Panc1 (cell line): Measurements from ENCODE around the gene GNAI2. TPM values are rescaled to one million over a fixed set of nuclear protein-coding genes. Genes with fewer than 3 reads are reported as not detected.

Source experiments
- ATAC-seq: fragments of 200-7000 bp; cut with Tn5 transposase; 2 replicates; pipeline ENCODE4 v1.9.1; 2020; ENCODE audit warnings: mild to moderate bottlenecking, moderate library complexity
- BruUV-seq: library from RNA; stranded (reverse); fragments of 400-500 nt; replicated peaks from 2 replicates; lab custom pipeline; 2021; lab: Mats Ljungman, UMichigan
- CTCF ChIA-PET: fragments of 300-600 bp; sonication (Branson Sonifier 250); formaldehyde crosslinking; loops from one replicate; lab custom pipeline; 2022; ENCODE audit warnings: antibody characterized with exemption; lab: Charles Lee
- POLR2A ChIA-PET: fragments of 300-600 bp; sonication (Branson Sonifier 250); formaldehyde crosslinking; loops from one replicate; lab custom pipeline; 2022; ENCODE audit warnings: antibody characterized with exemption; lab: Charles Lee
- DNase-seq: peaks from one replicate; pipeline ENCODE4 v3.0.0-alpha.2; 2010; ENCODE audit warnings: low read depth, low spot score
- H3K27ac ChIP-seq: 2 replicates; pipeline ENCODE4 v1.5.1; 2011; ENCODE audit warnings: mild to moderate bottlenecking, low read length, inconsistent platforms
- H3K27me3 ChIP-seq: fragments of 200-500 bp; sonication (Bioruptor generic); 2 replicates; pipeline ENCODE4 v1.6.0; 2014; ENCODE audit warnings: low read length, inconsistent platforms; ENCODE audit not compliant: control insufficient read depth, insufficient read depth
- H3K36me3 ChIP-seq: fragments of 200-500 bp; sonication (Bioruptor generic); 2 replicates; pipeline ENCODE4 v1.5.1; 2014; ENCODE audit warnings: inconsistent platforms, mild to moderate bottlenecking, low read length, moderate library complexity; ENCODE audit not compliant: control insufficient read depth, insufficient read depth
- H3K4me1 ChIP-seq: 2 replicates; pipeline ENCODE4 v1.5.1; 2011; ENCODE audit warnings: inconsistent platforms, mild to moderate bottlenecking, low read length, moderate library complexity; ENCODE audit not compliant: control insufficient read depth, insufficient read depth
- H3K4me3 ChIP-seq, 2 experiments: 2 replicates each; pipeline ENCODE4 v1.5.1; 2011 to 2012; ENCODE audit warnings: low read depth in 2 of 2, low read length in 2 of 2, mild to moderate bottlenecking in 2 of 2, inconsistent platforms in 1 of 2, moderate library complexity in 1 of 2
- H3K9me3 ChIP-seq: fragments of 200-500 bp; sonication (Bioruptor generic); 2 replicates; pipeline ENCODE4 v1.5.1; 2014; ENCODE audit warnings: low read depth, mild to moderate bottlenecking, inconsistent platforms, low read length, moderate library complexity; ENCODE audit not compliant: control insufficient read depth, insufficient read depth
- POLR2AphosphoS5 ChIP-seq: IDR thresholded peaks from 2 replicates; pipeline ENCODE4 v1.6.1; 2012; ENCODE audit warnings: mild to moderate bottlenecking, low read depth, low read length, moderate library complexity
- SIN3A ChIP-seq: IDR thresholded peaks from 2 replicates; pipeline ENCODE4 v1.6.1; 2012; ENCODE audit warnings: low read depth, mild to moderate bottlenecking, low read length, moderate library complexity, borderline replicate concordance; ENCODE audit not compliant: insufficient read depth
- TCF7L2 ChIP-seq: IDR thresholded peaks from 2 replicates; pipeline ENCODE4 v1.6.1; 2011; ENCODE audit warnings: mild to moderate bottlenecking, low read depth, low read length, inconsistent platforms
- in situ Hi-C: cut with HindIII; loops from 2 replicates; pipeline ENCODE4 v1.10.0; 2016; ENCODE audit warnings: low sequenced_read_pairs, low pct_unique_long_range_greater_than_20kb
- intact Hi-C: fragments of 100-400 bp; cut with micrococcal nuclease; formaldehyde crosslinking; loops from one replicate; pipeline ENCODE4 v1.10.0; 2022; ENCODE audit not compliant: unreplicated experiment
- total RNA-seq: library from RNA; stranded (reverse); gene quantifications from one replicate; pipeline ENCODE4 v1.2.1, GENCODE V29; 2021; ENCODE audit not compliant: unreplicated experiment
- TF ChIP-seq, protein P1 (sequence below): fragments of 450-650 bp; IDR thresholded peaks from 2 replicates; pipeline ENCODE4 v1.5.1; 2017; ENCODE audit warnings: mild to moderate bottlenecking
- TF ChIP-seq, protein P2 (sequence below), 2 experiments: IDR thresholded peaks; 2 replicates each; pipeline ENCODE4 v1.6.1; 2011 to 2012; ENCODE audit warnings: low read depth in 2 of 2, control low read depth in 1 of 2, low read length in 1 of 2, mild to moderate bottlenecking in 1 of 2, moderate library complexity in 1 of 2; ENCODE audit not compliant: insufficient read depth in 1 of 2

GNAI2 gene
- total RNA-seq, 1 experiment from 2014 or later, result 170 TPM

DNA sequence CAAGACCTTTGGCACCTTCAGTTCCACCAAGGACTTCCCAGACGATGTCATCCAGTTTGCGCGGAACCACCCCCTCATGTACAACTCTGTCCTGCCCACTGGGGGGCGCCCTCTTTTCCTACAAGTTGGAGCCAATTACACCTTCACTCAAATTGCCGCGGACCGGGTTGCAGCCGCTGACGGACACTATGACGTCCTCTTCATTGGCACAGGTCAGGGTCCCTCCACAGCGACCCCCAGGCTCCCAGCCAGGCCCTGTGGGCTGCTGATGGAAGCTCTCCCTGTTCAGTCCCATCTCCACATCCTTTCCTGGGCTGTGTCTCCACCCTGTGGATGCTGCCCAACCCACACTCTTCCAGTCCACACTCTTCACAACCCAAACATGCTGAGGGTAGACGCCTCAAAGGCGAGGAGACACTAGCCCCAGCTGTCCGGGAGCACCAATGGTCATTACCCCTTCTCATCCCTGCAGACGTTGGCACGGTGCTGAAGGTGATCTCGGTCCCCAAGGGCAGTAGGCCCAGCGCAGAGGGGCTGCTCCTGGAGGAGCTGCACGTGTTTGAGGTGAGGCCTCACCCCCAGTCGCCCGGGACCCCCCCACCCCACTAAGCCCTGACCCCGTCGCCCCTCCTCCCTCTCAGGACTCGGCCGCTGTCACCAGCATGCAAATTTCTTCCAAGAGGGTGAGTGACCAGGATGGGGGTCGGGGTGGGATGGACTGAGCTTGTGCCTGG is 38.5 kb downstream of the GNAI2 start:
- H3K9me3 ChIP-seq, result no peaks in the 10 kb centered on the region
- TF ChIP-seq, protein P1, sequence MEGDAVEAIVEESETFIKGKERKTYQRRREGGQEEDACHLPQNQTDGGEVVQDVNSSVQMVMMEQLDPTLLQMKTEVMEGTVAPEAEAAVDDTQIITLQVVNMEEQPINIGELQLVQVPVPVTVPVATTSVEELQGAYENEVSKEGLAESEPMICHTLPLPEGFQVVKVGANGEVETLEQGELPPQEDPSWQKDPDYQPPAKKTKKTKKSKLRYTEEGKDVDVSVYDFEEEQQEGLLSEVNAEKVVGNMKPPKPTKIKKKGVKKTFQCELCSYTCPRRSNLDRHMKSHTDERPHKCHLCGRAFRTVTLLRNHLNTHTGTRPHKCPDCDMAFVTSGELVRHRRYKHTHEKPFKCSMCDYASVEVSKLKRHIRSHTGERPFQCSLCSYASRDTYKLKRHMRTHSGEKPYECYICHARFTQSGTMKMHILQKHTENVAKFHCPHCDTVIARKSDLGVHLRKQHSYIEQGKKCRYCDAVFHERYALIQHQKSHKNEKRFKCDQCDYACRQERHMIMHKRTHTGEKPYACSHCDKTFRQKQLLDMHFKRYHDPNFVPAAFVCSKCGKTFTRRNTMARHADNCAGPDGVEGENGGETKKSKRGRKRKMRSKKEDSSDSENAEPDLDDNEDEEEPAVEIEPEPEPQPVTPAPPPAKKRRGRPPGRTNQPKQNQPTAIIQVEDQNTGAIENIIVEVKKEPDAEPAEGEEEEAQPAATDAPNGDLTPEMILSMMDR, result peak; percentile 91
- no peak for TF ChIP-seq SIN3A
- ChIA-PET CTCF (interaction anchor here (0.6 to 1.4 kb wide), 4 partner anchors 34 to 138 kb away, joined by 3 to 6 read pairs (median 4); no protein-coding TSS in a partner anchor), POLR2A (no interaction called here)
- no peaks in the 10 kb centered on the region for H3K36me3 ChIP-seq
- ATAC-seq (peak; percentile 75), DNase-seq (peak; percentile 36)
- in situ Hi-C loops, result no loop called here
- BruUV-seq, result no TSS peak
- intact Hi-C loops, result no loop called here
- peaks cover 7% of the 10 kb centered on the region; the same call in 1 of the 2 replicates for H3K4me1 ChIP-seq
- H3K4me3 ChIP-seq, result no peak overlapping the region
- no peaks in the 10 kb centered on the region for H3K27me3 ChIP-seq
- H3K27ac ChIP-seq, result no peak overlapping the region

DNA sequence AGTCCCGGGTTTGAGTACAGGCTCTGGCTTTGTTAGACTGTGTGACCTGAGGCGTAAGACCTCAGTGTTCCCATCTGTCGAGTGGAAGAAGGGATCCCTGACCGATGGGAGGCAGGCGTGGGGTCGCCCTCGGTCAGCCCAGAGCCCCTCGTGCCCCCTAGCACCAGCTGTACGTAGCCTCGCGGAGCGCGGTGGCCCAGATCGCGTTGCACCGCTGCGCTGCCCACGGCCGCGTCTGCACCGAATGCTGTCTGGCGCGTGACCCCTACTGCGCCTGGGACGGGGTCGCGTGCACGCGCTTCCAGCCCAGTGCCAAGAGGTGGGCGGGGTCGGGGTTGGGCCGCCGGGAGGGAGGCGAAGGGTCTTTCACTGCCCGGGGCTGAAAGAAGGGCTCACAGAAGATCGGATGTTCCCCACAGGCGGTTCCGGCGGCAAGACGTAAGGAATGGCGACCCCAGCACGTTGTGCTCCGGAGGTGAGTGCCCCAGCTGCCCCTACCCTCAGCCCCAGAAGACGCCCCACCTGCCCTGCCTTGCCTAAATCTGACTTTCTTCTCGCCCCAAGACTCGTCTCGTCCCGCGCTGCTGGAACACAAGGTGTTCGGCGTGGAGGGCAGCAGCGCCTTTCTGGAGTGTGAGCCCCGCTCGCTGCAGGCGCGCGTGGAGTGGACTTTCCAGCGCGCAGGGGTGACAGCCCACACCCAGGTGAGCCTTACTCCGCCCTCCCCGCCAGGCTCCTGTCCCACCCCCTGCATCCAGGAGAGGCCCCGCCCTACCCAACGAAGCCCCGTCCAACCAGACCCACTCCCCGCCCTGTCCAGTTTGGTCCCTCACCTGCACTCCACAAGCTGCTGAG is 39.4 kb downstream of the GNAI2 start:
- Histone ChIP-seq H3K27me3 (no peaks in the 10 kb centered on the region), H3K9me3 (no peaks in the 10 kb centered on the region), H3K4me3 (no peak overlapping the region), H3K36me3 (no peaks in the 10 kb centered on the region), H3K4me1 (no peaks in the 10 kb centered on the region; the same call in 1 of the 2 replicates), H3K27ac (no peak overlapping the region)
- ATAC-seq (no peak), DNase-seq (no peak)
- CTCF ChIA-PET, result interaction anchor here (0.6 to 1.4 kb wide), 5 partner anchors 39 to 139 kb away, joined by 3 to 5 read pairs (median 3); partner anchors contain the start of gene GNAI2
- no TSS peak for BruUV-seq
- in situ Hi-C loops, result no loop called here
- TF ChIP-seq, protein P1, result no peak
- TF ChIP-seq, protein P2, sequence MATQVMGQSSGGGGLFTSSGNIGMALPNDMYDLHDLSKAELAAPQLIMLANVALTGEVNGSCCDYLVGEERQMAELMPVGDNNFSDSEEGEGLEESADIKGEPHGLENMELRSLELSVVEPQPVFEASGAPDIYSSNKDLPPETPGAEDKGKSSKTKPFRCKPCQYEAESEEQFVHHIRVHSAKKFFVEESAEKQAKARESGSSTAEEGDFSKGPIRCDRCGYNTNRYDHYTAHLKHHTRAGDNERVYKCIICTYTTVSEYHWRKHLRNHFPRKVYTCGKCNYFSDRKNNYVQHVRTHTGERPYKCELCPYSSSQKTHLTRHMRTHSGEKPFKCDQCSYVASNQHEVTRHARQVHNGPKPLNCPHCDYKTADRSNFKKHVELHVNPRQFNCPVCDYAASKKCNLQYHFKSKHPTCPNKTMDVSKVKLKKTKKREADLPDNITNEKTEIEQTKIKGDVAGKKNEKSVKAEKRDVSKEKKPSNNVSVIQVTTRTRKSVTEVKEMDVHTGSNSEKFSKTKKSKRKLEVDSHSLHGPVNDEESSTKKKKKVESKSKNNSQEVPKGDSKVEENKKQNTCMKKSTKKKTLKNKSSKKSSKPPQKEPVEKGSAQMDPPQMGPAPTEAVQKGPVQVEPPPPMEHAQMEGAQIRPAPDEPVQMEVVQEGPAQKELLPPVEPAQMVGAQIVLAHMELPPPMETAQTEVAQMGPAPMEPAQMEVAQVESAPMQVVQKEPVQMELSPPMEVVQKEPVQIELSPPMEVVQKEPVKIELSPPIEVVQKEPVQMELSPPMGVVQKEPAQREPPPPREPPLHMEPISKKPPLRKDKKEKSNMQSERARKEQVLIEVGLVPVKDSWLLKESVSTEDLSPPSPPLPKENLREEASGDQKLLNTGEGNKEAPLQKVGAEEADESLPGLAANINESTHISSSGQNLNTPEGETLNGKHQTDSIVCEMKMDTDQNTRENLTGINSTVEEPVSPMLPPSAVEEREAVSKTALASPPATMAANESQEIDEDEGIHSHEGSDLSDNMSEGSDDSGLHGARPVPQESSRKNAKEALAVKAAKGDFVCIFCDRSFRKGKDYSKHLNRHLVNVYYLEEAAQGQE (IDR thresholded peaks at IDR 0.05; ENCODE audit: insufficient read depth in 1 of 2, low read depth in 2 of 2, low read length in 1 of 2), result no peak
- TF ChIP-seq SIN3A, result no peak
- TF ChIP-seq POLR2AphosphoS5, result no peak
- TF ChIP-seq TCF7L2, result no peak
- intact Hi-C loops, result no loop called here
- POLR2A ChIA-PET, result no interaction called here
